A673 (cell line): ENCODE measurements around the gene CCIN.

Source experiments
- CTCF ChIP-seq: fragments of 300-800, 200-600 bp; sonication (generic); conservative IDR thresholded peaks from 2 replicates; pipeline ENCODE4 v1.5.1; 2017; ENCODE audit warnings: low read depth, mild to moderate bottlenecking, antibody characterized with exemption, low read length, moderate library complexity, mixed read lengths
- EZH2 ChIP-seq: fragments of 200-600 bp; sonication (generic); IDR thresholded peaks from 2 replicates; pipeline ENCODE4 v1.6.1; 2017; ENCODE audit warnings: borderline replicate concordance, low read depth, mild to moderate bottlenecking, mixed read lengths, antibody characterized with exemption, low read length; ENCODE audit not compliant: poor library complexity, severe bottlenecking

- TF ChIP-seq CTCF (no peak), EZH2 (no peak)
These were observed 37.1 kb upstream of the CCIN start for GRCh38 chr9:36132086-36132485.
